ENCODE data around the gene GUCA1A. TPM values are rescaled to one million over a fixed set of nuclear protein-coding genes. Genes with fewer than 3 reads are reported as not detected.

Gene GUCA1A
- total RNA-seq, 4 donors from 2014 or later = not detected

DNA sequence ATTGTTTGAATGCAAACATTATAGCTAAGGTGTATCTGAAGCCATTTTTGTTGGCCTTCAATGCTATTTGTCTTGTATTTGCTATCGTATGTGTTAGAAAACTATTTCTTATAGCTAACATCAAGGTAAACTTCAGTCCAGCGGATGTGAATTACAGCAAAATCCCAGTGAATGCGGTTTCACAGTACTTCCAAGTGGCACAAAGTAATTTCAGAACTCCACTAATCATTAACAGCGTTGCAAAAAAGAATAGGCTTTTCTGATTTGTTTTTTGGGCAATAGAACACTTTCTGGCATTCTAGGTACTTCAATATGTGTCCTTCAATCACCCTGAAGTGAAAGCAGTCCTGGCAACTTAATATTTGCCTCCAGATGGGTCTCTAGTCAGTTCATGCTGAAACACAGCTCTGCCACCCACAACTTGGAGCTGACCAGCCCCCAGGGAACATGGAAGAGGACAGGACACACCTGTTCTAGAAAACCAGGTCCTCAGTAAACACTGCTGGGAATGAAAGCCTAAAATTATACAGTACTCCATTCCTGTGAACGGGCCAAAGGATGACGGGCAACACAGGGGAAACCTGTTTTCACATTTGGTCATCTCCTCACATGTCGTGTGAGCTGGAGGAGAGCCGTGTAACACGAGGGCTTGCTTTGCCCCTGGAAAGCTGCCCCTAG lies 54.1 kb downstream of the GUCA1A start:
- H3K27me3 ChIP-seq = no peaks in the 10 kb centered on the region
- H3K4me1 ChIP-seq = no peaks in the 10 kb centered on the region
- WGBS, 2 donors = 87 to 94% methylated on average over 9 of the region's 9 CpGs
- H3K9me3 ChIP-seq = no peaks in the 10 kb centered on the region
- peaks cover 0 to 51% (median 0%) of the 10 kb centered on the region in 3 donors for H3K36me3 ChIP-seq
- no peak for DNase-seq (ENCODE audit: low spot score in 2 of 2)
- H3K27ac ChIP-seq = no peak overlapping the region
- TF ChIP-seq POLR2A (IDR thresholded peaks at IDR 0.05) = no peak
- TF ChIP-seq EP300 (IDR thresholded peaks at IDR 0.05) = no peak
- TF ChIP-seq, protein P1, sequence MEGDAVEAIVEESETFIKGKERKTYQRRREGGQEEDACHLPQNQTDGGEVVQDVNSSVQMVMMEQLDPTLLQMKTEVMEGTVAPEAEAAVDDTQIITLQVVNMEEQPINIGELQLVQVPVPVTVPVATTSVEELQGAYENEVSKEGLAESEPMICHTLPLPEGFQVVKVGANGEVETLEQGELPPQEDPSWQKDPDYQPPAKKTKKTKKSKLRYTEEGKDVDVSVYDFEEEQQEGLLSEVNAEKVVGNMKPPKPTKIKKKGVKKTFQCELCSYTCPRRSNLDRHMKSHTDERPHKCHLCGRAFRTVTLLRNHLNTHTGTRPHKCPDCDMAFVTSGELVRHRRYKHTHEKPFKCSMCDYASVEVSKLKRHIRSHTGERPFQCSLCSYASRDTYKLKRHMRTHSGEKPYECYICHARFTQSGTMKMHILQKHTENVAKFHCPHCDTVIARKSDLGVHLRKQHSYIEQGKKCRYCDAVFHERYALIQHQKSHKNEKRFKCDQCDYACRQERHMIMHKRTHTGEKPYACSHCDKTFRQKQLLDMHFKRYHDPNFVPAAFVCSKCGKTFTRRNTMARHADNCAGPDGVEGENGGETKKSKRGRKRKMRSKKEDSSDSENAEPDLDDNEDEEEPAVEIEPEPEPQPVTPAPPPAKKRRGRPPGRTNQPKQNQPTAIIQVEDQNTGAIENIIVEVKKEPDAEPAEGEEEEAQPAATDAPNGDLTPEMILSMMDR (IDR thresholded peaks at IDR 0.05) = no peak
- no peak overlapping the region for H3K4me3 ChIP-seq

DNA sequence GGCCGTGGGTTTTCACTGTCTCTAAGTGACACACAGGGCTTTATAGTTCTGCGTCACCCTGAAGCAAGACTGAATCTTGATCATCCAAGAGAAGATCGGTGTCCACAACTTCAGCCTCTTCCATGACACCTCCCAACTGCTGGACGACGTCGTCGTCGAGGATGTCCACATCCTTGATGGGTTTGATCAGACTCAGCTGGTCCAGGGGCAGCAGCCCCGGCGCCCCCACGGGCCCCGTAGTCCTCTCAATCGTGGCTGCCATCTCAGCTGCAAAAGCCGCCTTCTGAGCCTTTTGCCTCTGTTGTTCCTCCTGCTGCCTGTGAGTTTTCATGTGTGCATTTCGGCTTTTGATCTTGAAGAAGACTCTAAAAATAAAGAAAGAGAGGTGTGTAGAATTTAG lies 55.1 kb downstream of the GUCA1A start:
- DNase-seq (ENCODE audit: low spot score in 2 of 2) = no peak
- H3K36me3 ChIP-seq = peaks cover 0 to 59% (median 0%) of the 10 kb centered on the region in 3 donors
- no peaks in the 10 kb centered on the region for H3K9me3 ChIP-seq
- WGBS, 2 donors = 88 to 95% methylated on average over 15 of the region's 15 CpGs
- no peak for TF ChIP-seq POLR2A (IDR thresholded peaks at IDR 0.05)
- TF ChIP-seq, protein P1 (IDR thresholded peaks at IDR 0.05) = no peak
- TF ChIP-seq EP300 (IDR thresholded peaks at IDR 0.05) = no peak
- no peak overlapping the region for H3K27ac ChIP-seq
- no peak overlapping the region for H3K4me3 ChIP-seq
- H3K27me3 ChIP-seq = no peaks in the 10 kb centered on the region
- H3K4me1 ChIP-seq = no peaks in the 10 kb centered on the region

Other genes starting within 250 kb of the GUCA1A start
- gene CCND3, start 231.6 kb upstream of the GUCA1A start, total RNA-seq = 100 to 1,000 TPM; 175 to 325 (median 248) TPM
- 10 to 100 TPM; 10.7 to 27.6 (median 20.9) TPM for gene TAF8, start 122.8 kb upstream of the GUCA1A start, total RNA-seq
- gene C6orf132, start 30.7 kb upstream of the GUCA1A start, total RNA-seq = 1 to 10 TPM in 3 of 4 donors, under 1 TPM in 1; 0.22 to 4.7 (median 2.2) TPM
- 1 to 10 TPM in 3 of 4 donors, not detected in 1; 4.4 to 7.5 (median 4.6) TPM for gene GUCA1B, start 21.6 kb downstream of the GUCA1A start, total RNA-seq
- gene MRPS10, start 44.5 kb downstream of the GUCA1A start, total RNA-seq = 10 to 100 TPM; 20.7 to 30.6 (median 23.6) TPM

All from tibial nerve (tissue), 4 donors.